ENCODE data around the gene AHR. TPM values are rescaled to one million over a fixed set of nuclear protein-coding genes. Genes with fewer than 3 reads are reported as not detected.

Gene AHR
- total and polyA plus RNA-seq, 2 donors (not counting 3 experiments of a cell fraction or from before 2014, with no cell fraction given): 4.8 to 31.8 TPM

DNA sequence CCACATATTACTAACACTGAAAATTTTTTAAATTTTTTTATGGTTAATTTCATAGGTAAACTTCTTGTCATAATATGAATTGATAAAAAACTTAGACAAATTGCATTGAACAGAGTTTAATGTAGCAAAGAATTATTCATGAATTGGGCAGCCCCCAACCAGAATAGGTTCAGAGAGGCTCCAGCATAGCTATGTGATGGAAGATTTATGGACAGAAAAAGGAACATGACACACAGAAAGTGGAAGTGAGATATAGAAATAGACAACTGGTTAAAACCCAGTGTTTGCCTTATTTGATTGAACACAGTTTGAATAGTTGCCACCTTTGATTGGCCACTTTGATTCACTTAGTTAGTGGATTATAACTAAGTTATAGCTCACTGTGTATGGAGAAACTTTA lies 87.2 kb downstream of the AHR start:
- no peaks in the 10 kb centered on the region for H3K36me3 ChIP-seq (ENCODE audit: control insufficient read depth in 2 of 2, extremely low read depth in 1 of 2, insufficient read depth in 2 of 2, low read length in 2 of 2)
- no peak for FAIRE-seq

More for the DNA sequence above, 87.2 kb downstream of the AHR start:
- Histone ChIP-seq H3K4me2 (ENCODE audit: insufficient read depth, low read length) (no peak overlapping the region), H4K20me1 (replicated peaks; ENCODE audit: control insufficient read depth, extremely low read depth, insufficient read depth, low read length) (no peaks in the 10 kb centered on the region), H3K9me3 (replicated peaks; ENCODE audit: control insufficient read depth, insufficient read depth, low read length) (no peaks in the 10 kb centered on the region), H3K4me3 (replicated peaks in 1 of 3; ENCODE audit: insufficient read depth in 1 of 3, low read depth in 1 of 3, low read length in 3 of 3) (no peak overlapping the region), H3K27me3 (ENCODE audit: control insufficient read depth in 2 of 2, insufficient read depth in 2 of 2, low read length in 2 of 2) (no peaks in the 10 kb centered on the region), H2AFZ (ENCODE audit: low read depth, low read length) (no peak overlapping the region), H3K9ac (replicated peaks; ENCODE audit: extremely low read depth, insufficient read depth, low read length) (no peak overlapping the region), H3K4me1 (ENCODE audit: control insufficient read depth, extremely low read depth, insufficient read depth, low read length) (no peaks in the 10 kb centered on the region), H3K9me1 (replicated peaks; ENCODE audit: control insufficient read depth, extremely low read depth, insufficient read depth, low read length) (no peaks in the 10 kb centered on the region), H3K79me2 (ENCODE audit: control insufficient read depth, insufficient read depth, low read length) (no peaks in the 10 kb centered on the region), H3K27ac (ENCODE audit: insufficient read depth, low read depth, low read length) (no peak overlapping the region)
- dilution Hi-C loops (cut with MboI; ENCODE audit: extremely low pct_ligation_motif_present, low sequenced_read_pairs): no loop called here
- TF ChIP-seq EZH2 (IDR thresholded peaks at IDR 0.05; ENCODE audit: borderline replicate concordance, low read depth, low read length, severe bottlenecking) (no peak), POLR2AphosphoS5 (IDR thresholded peaks at IDR 0.05; ENCODE audit: insufficient read depth, low read depth, low read length) (no peak), POLR2A (IDR thresholded peaks at IDR 0.05; ENCODE audit: low read depth, low read length) (no peak), MAX (IDR thresholded peaks at IDR 0.05; ENCODE audit: insufficient read depth, insufficient read length) (no peak), GATA2 (IDR thresholded peaks at IDR 0.05; ENCODE audit: insufficient read depth, insufficient read length, low read depth, low read length) (no peak), FOS (IDR thresholded peaks at IDR 0.05; ENCODE audit: borderline replicate concordance, insufficient read depth, low read length) (no peak), MYC (IDR thresholded peaks at IDR 0.05; ENCODE audit: low read depth, low read length) (no peak), JUN (IDR thresholded peaks at IDR 0.05; ENCODE audit: borderline replicate concordance, insufficient read depth, insufficient read length, low read depth) (no peak)
- TF ChIP-seq, protein P1, sequence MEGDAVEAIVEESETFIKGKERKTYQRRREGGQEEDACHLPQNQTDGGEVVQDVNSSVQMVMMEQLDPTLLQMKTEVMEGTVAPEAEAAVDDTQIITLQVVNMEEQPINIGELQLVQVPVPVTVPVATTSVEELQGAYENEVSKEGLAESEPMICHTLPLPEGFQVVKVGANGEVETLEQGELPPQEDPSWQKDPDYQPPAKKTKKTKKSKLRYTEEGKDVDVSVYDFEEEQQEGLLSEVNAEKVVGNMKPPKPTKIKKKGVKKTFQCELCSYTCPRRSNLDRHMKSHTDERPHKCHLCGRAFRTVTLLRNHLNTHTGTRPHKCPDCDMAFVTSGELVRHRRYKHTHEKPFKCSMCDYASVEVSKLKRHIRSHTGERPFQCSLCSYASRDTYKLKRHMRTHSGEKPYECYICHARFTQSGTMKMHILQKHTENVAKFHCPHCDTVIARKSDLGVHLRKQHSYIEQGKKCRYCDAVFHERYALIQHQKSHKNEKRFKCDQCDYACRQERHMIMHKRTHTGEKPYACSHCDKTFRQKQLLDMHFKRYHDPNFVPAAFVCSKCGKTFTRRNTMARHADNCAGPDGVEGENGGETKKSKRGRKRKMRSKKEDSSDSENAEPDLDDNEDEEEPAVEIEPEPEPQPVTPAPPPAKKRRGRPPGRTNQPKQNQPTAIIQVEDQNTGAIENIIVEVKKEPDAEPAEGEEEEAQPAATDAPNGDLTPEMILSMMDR (IDR thresholded peaks at IDR 0.05; ENCODE audit: extremely low read depth in 1 of 2, insufficient read depth in 1 of 2, low read depth in 1 of 2, low read length in 2 of 2): no peak
- DNase-seq (ENCODE audit: low read depth, low spot score): no peak
- BruUV-seq (replicated peaks): no TSS peak
- ChIA-PET POLR2A (no interaction called here), CTCF (no interaction called here)
- intact Hi-C loops (cut with micrococcal nuclease): no loop called here

Data from endothelial cell of umbilical vein (primary cell).